Panc1 (cell line): Measurements from ENCODE around the gene VN1R5.
"Not testable (repeated sequence)": the region's sequence is repeated elsewhere in the genome, so short reads cannot be mapped to it uniquely, and the experiment has no call there.

Source experiments
- CTCF ChIP-seq: fragments of 450-650 bp; IDR thresholded peaks from 2 replicates; pipeline ENCODE4 v1.5.1; 2017; ENCODE audit warnings: mild to moderate bottlenecking
- POLR2AphosphoS5 ChIP-seq: IDR thresholded peaks from 2 replicates; pipeline ENCODE4 v1.6.1; 2012; ENCODE audit warnings: mild to moderate bottlenecking, low read depth, low read length, moderate library complexity
- REST ChIP-seq, 2 experiments: IDR thresholded peaks; 2 replicates each; pipeline ENCODE4 v1.6.1; 2011 to 2012; ENCODE audit warnings: low read depth in 2 of 2, control low read depth in 1 of 2, low read length in 1 of 2, mild to moderate bottlenecking in 1 of 2, moderate library complexity in 1 of 2; ENCODE audit not compliant: insufficient read depth in 1 of 2
- SIN3A ChIP-seq: IDR thresholded peaks from 2 replicates; pipeline ENCODE4 v1.6.1; 2012; ENCODE audit warnings: low read depth, mild to moderate bottlenecking, low read length, moderate library complexity, borderline replicate concordance; ENCODE audit not compliant: insufficient read depth
- TCF7L2 ChIP-seq: IDR thresholded peaks from 2 replicates; pipeline ENCODE4 v1.6.1; 2011; ENCODE audit warnings: mild to moderate bottlenecking, low read depth, low read length, inconsistent platforms

- TF ChIP-seq CTCF; REST (IDR thresholded peaks at IDR 0.05; ENCODE audit: insufficient read depth in 1 of 2, low read depth in 2 of 2, low read length in 1 of 2); SIN3A; TCF7L2; POLR2AphosphoS5: not testable (repeated sequence)
Observed at GRCh38 chr1:247255772-247256171, at the start of gene VN1R5.
